ENCODE measurements around the gene COL25A1. TPM values are rescaled to one million over a fixed set of nuclear protein-coding genes. Genes with fewer than 3 reads are reported as not detected.

COL25A1 gene
- total RNA-seq, 2 donors from 2014 or later = 4.0 to 6.2 TPM

- Histone ChIP-seq H3K4me1 (ENCODE audit: control insufficient read depth, insufficient read depth, low read length) (peaks cover 9% of the 10 kb centered on the region), H3K27me3 (ENCODE audit: control insufficient read depth, insufficient read depth, low read length, poor library complexity, severe bottlenecking) (no peaks in the 10 kb centered on the region), H3K27ac (ENCODE audit: low read depth, low read length) (no peak overlapping the region), H3K36me3 (ENCODE audit: control insufficient read depth, insufficient read depth, low read length) (no peaks in the 10 kb centered on the region), H3K9me3 (ENCODE audit: control insufficient read depth, low read length) (no peaks in the 10 kb centered on the region), H3K4me3 (ENCODE audit: low read length) (no peak overlapping the region), H3K9ac (ENCODE audit: extremely low read depth, low read length, poor library complexity, severe bottlenecking) (no peak overlapping the region)
- Mint-ChIP-seq H3K4me3 (no peak overlapping the region), H3K36me3 (ENCODE audit: low read depth) (no peaks in the 10 kb centered on the region), H3K27ac (no peak overlapping the region), H3K4me1 (peaks cover 14% of the 10 kb centered on the region), H3K9me3 (no peaks in the 10 kb centered on the region), H3K27me3 (ENCODE audit: insufficient read depth) (peaks cover 3% of the 10 kb centered on the region)
- DNase-seq = no peak
- TF ChIP-seq, protein P1, sequence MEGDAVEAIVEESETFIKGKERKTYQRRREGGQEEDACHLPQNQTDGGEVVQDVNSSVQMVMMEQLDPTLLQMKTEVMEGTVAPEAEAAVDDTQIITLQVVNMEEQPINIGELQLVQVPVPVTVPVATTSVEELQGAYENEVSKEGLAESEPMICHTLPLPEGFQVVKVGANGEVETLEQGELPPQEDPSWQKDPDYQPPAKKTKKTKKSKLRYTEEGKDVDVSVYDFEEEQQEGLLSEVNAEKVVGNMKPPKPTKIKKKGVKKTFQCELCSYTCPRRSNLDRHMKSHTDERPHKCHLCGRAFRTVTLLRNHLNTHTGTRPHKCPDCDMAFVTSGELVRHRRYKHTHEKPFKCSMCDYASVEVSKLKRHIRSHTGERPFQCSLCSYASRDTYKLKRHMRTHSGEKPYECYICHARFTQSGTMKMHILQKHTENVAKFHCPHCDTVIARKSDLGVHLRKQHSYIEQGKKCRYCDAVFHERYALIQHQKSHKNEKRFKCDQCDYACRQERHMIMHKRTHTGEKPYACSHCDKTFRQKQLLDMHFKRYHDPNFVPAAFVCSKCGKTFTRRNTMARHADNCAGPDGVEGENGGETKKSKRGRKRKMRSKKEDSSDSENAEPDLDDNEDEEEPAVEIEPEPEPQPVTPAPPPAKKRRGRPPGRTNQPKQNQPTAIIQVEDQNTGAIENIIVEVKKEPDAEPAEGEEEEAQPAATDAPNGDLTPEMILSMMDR (conservative IDR thresholded peaks at IDR 0.05) = no peak
Observed at GRCh38 chr4:108947526-108947925, 354.9 kb downstream of the COL25A1 start.

GRCh38 chr4:108946237-108946636, 356.2 kb downstream of the COL25A1 start:
- no peak overlapping the region for H3K4me3 Mint-ChIP-seq
- WGBS, 2 experiments (ENCODE audit: insufficient coverage in 1 of 2, insufficient read length in 1 of 2) = 95% methylated on average over 2 of the region's 2 CpGs; no CpG with 5 or more reads in 1 of the 2 experiments
- peaks cover 11% of the 10 kb centered on the region for H3K4me1 Mint-ChIP-seq
- Histone ChIP-seq H3K9me3 (ENCODE audit: control insufficient read depth, low read length) (no peaks in the 10 kb centered on the region), H3K4me3 (ENCODE audit: low read length) (no peak overlapping the region), H3K27ac (ENCODE audit: low read depth, low read length) (no peak overlapping the region), H3K9ac (ENCODE audit: extremely low read depth, low read length, poor library complexity, severe bottlenecking) (no peak overlapping the region), H3K36me3 (ENCODE audit: control insufficient read depth, insufficient read depth, low read length) (no peaks in the 10 kb centered on the region), H3K27me3 (ENCODE audit: control insufficient read depth, insufficient read depth, low read length, poor library complexity, severe bottlenecking) (no peaks in the 10 kb centered on the region), H3K4me1 (ENCODE audit: control insufficient read depth, insufficient read depth, low read length) (peaks cover 9% of the 10 kb centered on the region)
- DNase-seq = no peak
- H3K9me3 Mint-ChIP-seq = no peaks in the 10 kb centered on the region
- TF ChIP-seq, protein P1 (conservative IDR thresholded peaks at IDR 0.05) = no peak
- H3K27me3 Mint-ChIP-seq (ENCODE audit: insufficient read depth) = peaks cover 3% of the 10 kb centered on the region
- no peak overlapping the region for H3K27ac Mint-ChIP-seq
- no peaks in the 10 kb centered on the region for H3K36me3 Mint-ChIP-seq (ENCODE audit: low read depth)

GRCh38 chr4:108943976-108944591, 358.4 kb downstream of the COL25A1 start:
- no peak overlapping the region for H3K4me3 Mint-ChIP-seq
- no peaks in the 10 kb centered on the region for H3K9me3 ChIP-seq (ENCODE audit: control insufficient read depth, low read length)
- H3K36me3 ChIP-seq (ENCODE audit: control insufficient read depth, insufficient read depth, low read length) = no peaks in the 10 kb centered on the region
- H3K9ac ChIP-seq (ENCODE audit: extremely low read depth, low read length, poor library complexity, severe bottlenecking) = no peak overlapping the region
- H3K27me3 Mint-ChIP-seq (ENCODE audit: insufficient read depth) = peaks cover 3% of the 10 kb centered on the region
- H3K4me1 Mint-ChIP-seq = peaks cover 17% of the 10 kb centered on the region
- no peaks in the 10 kb centered on the region for H3K27me3 ChIP-seq (ENCODE audit: control insufficient read depth, insufficient read depth, low read length, poor library complexity, severe bottlenecking)
- TF ChIP-seq, protein P1 (conservative IDR thresholded peaks at IDR 0.05) = no peak
- no peaks in the 10 kb centered on the region for H3K9me3 Mint-ChIP-seq
- WGBS, 2 experiments (ENCODE audit: insufficient coverage in 1 of 2, insufficient read length in 1 of 2) = 49 to 66% methylated on average over 2 to 4 of the region's 4 CpGs
- H3K27ac Mint-ChIP-seq = no peak overlapping the region
- no peak for DNase-seq
- no peaks in the 10 kb centered on the region for H3K36me3 Mint-ChIP-seq (ENCODE audit: low read depth)
- H3K27ac ChIP-seq (ENCODE audit: low read depth, low read length) = no peak overlapping the region
- H3K4me1 ChIP-seq (ENCODE audit: control insufficient read depth, insufficient read depth, low read length) = peaks cover 9% of the 10 kb centered on the region
- H3K4me3 ChIP-seq (ENCODE audit: low read length) = no peak overlapping the region

All from endodermal cell (in vitro differentiated cells).